T1000 (cell line): ENCODE data around the gene FLYWCH2.

Source experiments
- DNase-seq: peaks from one replicate; lab custom pipeline; 2025; ENCODE audit warnings: mixed read lengths; lab: John Stamatoyannopoulos, UW

The FLYWCH2 gene, protein sequence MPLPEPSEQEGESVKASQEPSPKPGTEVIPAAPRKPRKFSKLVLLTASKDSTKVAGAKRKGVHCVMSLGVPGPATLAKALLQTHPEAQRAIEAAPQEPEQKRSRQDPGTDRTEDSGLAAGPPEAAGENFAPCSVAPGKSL

DNA sequence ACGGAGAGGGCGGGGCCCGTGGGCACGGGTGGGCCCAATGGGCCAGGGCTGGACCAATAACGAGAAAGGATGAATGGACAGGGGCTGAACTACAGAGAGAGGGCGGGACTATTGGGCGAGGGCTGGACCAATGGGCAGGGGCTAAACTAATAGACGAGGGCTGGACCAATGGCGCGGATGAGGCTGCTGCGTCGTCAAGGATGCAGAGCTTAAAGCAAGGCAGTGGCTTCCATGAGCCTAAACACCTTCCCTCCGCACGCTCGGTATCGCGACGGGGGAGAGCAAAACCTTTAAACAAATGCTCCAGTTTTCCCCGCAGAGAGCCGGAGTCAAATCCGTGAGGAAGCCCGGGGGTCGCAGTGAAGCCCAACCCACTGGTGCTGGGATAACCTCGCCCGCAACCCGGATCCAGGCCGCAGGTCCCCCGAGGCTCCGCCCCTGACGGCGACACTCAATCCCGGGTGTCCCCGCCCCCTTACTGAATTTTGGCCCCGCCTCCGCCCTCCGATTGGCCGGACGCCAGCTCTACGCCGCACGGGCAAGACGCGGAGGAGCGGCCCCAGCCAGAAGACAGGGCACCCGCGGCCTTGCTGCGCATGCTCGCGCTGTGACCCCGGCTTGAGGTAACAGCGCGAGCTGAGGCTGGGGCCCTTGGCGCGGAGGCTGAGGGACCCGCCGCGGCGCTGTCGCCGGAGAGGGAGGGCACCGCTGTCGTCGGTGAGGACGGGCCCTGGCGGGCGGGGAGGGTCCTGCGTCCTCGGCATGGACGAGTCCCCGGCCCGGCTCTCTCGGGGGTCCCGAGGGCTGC is at the start of gene FLYWCH2:
TSS of gene FLYWCH2 (plus strand) at position 566 of the 808 bp plus-strand sequence. CDS start 13,235 bp downstream, outside the sequence.
- peak; percentile 98 for DNase-seq

DNA sequence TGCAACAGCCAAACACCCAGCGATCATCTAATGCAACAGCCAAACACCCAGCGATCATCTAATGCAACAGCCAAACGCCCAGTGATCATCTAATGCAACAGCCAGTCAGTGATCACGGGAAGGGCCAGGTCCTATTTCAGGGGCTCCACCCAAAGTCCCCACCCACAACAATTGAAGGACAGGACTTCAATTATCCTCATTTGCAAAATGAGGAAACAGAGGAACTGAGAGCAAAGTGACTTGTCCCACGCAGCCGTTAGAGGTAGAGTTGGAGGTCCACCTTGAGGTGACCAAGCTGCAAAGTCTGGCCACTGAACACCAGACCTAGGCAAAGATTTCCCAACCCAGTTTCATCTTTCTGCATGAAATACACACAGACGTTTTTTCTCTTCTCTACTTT is 49.2 kb upstream of the FLYWCH2 start:
- DNase-seq, result no peak

GRCh38 chr16:2834968-2835367 is 48.0 kb upstream of the FLYWCH2 start:
- DNase-seq, result no peak

- DNase-seq, result peak; percentile 81
These were observed 47.1 kb upstream of the FLYWCH2 start for GRCh38 chr16:2835638-2836493.

- no peak for DNase-seq
These were observed 46.1 kb upstream of the FLYWCH2 start for GRCh38 chr16:2836646-2837508.

- DNase-seq, result peak; percentile 23
These were observed 44.1 kb upstream of the FLYWCH2 start for GRCh38 chr16:2838928-2839327.

- no peak for DNase-seq
These were observed 43.2 kb upstream of the FLYWCH2 start for GRCh38 chr16:2839650-2840450.

GRCh38 chr16:2840914-2841313 is 42.1 kb upstream of the FLYWCH2 start:
- DNase-seq, result no peak

DNA sequence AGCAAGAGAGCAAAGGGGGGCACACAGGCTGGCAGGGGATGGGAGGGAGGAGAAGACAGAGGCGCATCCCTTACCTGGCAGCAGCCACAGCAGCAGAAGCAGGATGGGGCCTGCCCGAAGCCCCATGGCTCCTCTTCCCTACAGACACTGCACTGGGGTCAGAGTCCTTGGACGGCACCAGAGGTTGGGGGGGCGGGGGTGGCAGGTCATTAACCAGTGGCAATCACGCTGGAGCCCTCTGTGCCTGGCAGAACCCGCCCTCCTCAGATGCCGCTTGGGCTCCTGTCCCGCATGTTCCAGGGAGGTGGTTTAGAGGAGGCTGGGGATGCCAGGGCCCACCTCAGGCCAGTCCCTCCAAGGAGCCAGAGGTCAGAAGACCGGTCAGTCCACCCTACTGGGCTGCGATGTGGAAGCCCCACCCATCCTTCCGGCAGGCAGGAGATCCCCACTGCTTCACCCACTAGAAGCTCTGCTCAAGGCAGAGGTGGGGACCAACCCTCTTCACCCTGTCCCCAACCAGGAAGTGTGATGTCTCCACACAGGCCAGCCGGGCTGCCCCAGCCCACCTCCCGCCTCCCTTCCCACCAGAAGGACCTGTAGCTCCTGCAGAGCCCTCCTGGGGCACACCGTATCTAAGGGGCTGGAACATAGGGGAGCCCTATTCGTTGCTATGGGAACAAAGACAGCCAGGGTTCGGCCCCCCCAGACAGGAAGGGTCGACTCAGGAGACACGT is 41.2 kb upstream of the FLYWCH2 start:
- no peak for DNase-seq

GRCh38 chr16:2842340-2843000 is 40.5 kb upstream of the FLYWCH2 start:
- no peak for DNase-seq

GRCh38 chr16:2843526-2843925 is 39.5 kb upstream of the FLYWCH2 start:
- DNase-seq, result no peak

DNA sequence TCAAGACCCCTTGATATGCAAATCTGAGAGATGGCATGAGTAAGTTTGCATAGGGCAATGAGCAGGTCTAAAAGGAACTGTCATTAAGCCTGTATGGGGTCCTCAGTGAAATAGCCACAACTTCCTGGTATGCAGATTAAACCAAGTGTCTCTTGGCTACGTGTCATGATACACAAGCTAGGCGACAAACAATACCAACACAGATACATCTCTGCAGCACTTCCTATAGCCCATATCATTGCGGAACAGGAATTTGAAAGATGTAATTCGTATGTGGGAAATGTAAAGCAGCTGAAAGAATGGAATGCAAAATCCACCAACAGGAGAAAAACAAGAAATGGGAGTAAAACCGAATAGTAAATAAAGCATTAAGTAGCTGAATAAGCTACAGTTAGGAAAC is 37.9 kb upstream of the FLYWCH2 start:
- no peak for DNase-seq

DNA sequence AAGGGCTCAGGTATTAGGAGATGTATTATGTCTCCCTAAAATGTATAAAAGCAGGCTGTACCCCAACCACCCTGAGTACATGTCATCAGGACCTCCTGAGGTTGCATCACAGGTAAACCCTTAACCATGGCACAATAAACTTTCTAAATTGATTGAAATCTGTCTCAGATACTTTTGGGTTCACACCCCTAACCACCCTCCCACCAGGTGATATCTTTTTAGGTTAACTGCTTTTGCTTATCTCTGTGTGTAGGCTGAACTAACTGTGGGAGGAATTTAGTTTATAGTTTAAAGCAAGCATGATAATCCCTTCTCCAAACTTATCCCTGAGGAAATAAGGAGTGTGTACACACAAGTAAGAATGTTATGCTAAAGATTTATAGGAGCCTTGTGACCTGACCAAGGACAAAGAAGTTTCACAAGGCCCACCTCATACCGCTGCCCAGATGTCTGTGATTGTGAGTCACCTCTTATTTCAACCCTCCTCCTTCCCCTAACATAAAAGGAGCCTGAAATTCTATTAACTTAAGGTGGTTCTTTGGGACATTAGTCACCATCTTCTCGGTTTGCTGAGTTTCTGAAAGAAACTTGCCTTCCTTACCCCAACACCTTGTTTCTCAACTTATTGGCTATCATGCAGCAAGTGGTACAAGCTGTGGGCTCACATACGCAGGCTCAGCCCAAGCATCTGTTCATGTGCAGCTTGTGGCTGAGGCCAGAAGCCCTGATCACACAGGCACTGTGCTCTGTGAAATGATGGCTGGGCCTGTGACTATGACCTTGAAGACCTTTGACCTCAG is 36.3 kb upstream of the FLYWCH2 start:
- no peak for DNase-seq

DNA sequence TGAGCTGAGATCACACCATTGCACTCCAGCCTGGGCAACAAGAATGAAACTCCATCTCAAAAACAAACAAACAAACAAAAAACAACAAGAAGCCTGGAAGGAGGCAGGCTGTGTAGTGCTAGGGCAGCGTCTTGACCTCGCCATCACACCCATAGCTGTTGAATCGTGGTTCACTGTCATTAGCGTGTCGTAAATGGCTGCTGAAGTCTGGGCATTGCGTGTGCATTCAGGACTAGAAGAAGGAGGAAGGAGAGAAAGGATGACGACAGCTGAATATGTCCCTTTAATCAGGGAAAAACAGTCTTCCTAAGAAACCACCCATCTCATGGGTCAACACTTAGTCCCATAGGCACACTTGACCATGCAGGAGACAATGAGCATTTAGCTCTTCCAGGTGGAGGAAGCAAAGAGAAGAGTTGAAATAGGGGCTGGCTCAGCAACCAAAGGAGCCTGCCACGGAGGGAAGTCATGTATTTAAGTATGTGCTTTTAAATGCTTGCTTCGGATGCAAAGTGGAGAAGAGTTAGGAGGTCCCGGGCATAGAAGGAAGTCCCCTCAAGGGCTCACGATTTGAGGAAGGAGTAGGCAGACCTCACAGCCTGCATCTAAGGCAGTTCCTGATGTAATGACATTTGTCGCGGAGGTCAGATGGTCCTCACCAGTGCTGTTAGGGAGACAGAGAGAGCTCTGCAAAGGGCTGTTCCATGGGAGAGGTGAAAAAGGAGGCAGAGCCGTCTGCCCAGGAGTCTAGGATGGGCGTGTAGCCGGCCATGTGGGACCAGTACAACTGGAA is 33.9 kb upstream of the FLYWCH2 start:
- DNase-seq, result no peak

DNA sequence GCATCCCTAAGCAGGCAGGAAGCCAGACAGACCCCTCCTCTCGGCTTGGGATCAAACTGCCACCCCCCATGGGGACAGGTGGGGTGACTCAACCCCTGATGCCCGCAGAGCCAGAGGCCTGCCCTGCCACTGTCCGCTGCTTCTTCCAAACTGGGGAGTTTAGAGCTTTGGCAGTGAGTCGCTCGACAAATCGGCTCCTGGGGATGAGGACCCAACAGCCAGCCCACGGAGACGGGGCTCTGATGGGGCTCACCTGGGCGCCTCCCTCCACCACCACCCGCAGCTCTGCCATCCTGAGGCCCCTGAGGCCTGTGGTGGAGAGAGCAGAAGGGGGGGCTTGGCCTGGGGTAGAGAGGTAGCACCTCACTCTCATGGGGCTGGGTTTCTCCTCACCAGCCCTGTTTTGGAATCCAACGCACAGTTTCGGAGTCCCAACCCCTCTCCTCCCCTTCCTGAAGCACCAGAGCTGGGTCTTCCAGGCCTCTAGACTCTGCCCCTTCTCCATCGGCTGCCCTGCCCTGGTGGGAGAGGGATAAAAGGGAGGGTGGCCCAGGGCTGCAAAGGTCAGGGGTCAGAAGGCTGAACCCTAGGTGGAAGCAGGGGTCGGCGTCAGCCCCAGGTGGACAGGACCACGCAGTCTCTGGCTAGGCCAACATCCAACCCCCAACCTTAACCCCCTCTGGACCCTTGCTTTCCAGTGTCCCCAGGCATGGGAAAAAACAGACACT is 30.8 kb upstream of the FLYWCH2 start:
- no peak for DNase-seq

DNA sequence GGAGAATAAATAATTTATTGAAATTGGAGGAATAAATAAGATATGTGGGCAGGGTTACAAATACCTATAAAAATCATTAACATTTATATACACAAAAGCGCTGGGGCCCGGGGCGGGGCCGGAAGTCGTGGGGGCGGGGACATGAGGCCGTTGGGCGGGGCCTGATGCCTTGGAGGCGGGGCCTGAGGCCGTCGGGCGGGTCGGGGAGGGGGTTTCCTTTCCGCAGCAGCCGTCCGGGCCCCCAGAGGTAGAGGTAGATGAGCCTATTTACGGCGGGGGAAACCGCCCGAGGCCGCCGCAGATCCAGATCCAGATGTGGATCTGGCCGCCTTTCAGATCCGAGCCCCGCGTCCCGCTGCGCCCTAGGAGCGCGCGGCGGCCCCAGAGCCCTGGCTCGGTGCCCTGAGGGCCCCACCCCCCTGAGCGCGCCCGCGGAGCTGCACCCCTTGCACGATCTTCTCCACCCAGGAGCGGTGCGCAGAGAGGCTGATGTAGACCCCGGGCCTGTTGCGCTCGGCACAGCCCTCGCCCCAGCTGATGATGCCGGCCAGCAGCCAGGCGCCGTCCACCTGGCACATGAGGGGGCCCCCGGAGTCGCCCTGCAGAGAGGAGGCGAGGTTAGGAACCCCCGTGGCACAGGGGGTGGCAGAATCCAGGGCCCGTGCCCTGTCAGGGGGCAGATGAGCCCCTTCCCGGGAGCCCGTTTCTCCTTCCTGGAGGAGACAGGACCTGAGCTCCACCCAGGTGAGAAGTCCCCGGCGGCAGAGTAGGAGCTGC is 30.1 kb upstream of the FLYWCH2 start:
- no peak for DNase-seq
